Inferior parietal cortex (tissue), 1 donor: Measurements from ENCODE around the gene IL12RB1.
"Not testable (repeated sequence)": the region's sequence is repeated elsewhere in the genome, so short reads cannot be mapped to it uniquely, and the experiment has no call there.

Source experiments
- DNase-seq: peaks from one replicate; pipeline ENCODE4 v3.0.0-alpha.2; 2016; ENCODE audit errors: extremely low spot score

The IL12RB1 gene

GRCh38 chr19:18089726-18090125, 3.0 kb upstream of the IL12RB1 start:
- DNase-seq, result peak; percentile 79

GRCh38 chr19:18089096-18089541, 2.4 kb upstream of the IL12RB1 start:
- DNase-seq, result not testable (repeated sequence)

DNA sequence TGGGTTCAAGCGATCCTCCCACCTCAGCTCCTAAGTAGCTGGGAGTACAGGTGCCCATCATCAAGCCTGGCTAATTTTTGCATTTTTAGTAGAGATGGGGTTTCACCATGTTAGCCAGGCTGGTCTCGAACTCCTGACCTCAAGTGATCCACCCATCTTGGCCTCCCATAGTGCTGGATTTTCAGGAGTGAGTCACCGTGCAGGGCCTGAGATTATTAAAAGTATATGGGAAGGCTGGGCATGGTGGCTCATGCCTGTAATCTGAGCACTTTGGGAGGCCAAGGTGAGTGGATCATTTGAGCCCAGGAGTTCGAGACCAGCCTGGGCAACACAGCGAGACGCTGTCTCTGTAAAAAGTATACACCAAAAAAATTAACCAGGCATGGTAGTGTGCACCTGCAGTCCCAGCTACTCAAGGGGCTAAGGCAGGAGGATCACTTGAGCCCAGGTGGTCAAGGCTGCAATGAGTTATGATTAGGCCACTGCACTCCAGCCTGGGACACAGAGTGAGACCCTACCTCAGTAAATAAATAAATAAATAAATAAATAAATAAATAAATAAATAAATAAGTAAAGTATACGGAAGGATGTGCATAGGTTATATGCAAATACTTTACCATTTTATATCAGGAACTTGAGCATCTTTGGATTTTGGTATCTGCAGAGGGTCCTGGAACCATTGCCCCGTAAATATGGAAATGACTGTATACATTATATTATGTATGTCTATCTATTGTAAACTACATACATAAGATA, 854 bp downstream of the IL12RB1 start:
- no peak for DNase-seq

GRCh38 chr19:18083929-18084684, 2.6 kb downstream of the IL12RB1 start:
- no peak for DNase-seq

- DNase-seq, result no peak
Measured at GRCh38 chr19:18074192-18074591, 12.5 kb downstream of the IL12RB1 start.

GRCh38 chr19:18073197-18073596, 13.5 kb downstream of the IL12RB1 start:
- no peak for DNase-seq

DNA sequence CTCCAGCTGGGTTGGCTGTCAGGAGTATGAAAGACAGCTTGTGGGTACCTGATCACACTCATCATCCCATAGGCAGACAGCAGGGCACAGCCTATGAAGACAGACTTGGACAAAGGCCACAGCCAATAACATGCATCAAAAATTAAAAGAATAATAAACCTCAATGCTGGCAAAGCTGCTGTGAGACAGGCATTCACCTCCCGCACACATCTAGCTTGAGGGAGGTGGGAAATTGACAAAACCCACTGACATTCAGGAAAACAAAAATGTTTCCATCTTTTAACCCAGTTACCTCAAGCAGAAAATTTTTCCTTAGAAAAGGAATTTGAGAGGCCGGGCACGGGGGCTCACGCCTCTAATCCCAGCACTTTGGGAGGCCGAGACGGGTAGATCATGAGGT, 14.4 kb downstream of the IL12RB1 start:
- no peak for DNase-seq

DNA sequence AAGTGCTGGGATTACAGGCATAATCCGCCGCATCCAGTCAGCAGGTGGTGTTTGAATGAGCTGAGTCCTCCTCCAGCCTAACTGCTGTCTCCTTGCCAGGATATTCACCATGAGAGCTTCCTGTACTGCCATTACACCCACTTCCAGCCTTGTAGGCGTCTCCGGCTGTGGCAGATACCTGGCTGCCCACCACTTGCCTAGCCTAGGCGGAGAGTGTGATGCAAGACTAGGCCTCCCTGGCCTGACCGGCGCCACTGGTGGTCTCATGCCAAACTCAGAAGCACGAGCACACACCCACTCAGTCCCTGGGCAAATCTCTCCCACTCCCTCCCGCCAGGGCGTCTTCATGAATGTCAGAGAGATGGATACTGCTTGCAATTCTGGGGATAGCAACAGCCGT, 16.6 kb downstream of the IL12RB1 start:
- no peak for DNase-seq

- DNase-seq, result no peak
Measured at GRCh38 chr19:18069383-18069782, 17.4 kb downstream of the IL12RB1 start.

DNA sequence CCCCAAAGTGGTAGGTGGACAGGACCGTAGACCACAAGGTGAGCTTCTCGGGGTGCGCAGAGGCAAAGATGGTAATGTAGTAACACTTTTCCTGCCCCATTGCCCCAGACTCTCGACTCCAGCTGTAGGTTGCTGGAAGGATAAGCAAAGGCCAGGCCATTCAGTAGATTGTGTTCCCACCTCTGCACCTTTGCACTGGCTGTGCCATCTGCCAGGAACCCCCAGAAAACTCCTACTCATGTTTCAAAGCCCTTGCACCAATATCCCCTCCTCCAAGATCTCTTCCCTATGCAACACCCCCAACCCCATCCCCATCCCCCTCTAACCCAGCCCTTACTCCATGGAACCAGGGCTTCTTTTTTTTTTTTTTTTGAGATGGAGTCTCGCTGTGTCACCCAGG, 18.3 kb downstream of the IL12RB1 start:
- DNase-seq, result no peak

DNA sequence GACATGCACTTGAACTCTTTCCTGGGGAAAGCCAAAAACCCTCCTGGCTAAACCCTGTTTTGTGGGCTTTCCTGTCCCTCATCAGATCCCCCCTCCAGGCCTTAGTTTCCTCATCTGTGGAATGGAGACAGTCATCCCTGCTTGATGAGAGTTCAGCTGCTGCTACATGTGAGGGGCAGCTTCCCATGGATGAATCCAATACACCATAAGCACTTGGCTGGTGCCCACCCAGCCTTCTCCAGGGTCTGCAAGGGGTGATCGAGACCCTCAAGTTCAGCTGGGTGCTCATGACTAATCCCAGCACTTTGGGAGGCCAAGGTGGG, 21.6 kb downstream of the IL12RB1 start:
- no peak for DNase-seq

DNA sequence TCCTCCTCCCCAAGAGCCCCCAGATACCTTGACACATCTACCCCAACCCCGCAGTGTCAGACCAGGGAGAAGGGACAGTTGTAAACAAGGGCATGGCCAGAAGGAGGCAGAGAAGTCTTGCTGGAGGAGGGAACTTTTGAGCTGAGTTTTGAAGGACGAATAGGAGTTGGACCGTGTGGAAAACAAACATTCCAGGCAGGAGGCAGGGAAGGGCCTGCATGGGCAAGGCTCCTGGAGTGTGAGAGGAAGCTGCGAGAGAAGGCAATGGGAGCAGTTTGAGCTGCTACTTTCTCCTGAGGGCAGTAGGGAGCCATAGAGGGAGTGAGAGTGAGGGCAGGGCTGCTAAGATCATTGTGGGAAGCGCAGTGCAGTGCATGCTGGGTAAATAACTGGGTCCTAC, 23.3 kb downstream of the IL12RB1 start:
- no peak for DNase-seq

DNA sequence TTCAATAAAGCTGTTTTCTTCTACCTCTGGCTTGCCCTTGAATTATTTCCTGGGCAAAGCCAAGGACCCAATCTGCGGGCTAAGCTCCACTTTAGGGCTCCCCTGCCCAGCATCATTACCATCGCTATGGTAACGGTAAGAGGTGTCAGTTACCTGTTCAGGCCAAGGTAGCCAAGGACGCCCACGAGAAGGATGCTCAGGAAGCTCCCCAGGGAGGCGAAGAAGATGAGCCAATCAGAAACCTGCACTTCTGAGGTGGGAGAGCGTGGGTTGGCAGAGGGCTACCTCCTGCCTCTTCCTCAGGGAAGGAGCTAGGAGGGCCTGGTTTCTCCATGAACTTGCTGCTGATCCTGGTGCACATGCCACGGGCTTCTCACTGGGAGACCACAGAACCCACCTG, 24.7 kb downstream of the IL12RB1 start:
- DNase-seq, result peak; percentile 45

GRCh38 chr19:18060472-18060871, 26.3 kb downstream of the IL12RB1 start:
- DNase-seq, result no peak

GRCh38 chr19:18059902-18060301, 26.8 kb downstream of the IL12RB1 start:
- no peak for DNase-seq

DNA sequence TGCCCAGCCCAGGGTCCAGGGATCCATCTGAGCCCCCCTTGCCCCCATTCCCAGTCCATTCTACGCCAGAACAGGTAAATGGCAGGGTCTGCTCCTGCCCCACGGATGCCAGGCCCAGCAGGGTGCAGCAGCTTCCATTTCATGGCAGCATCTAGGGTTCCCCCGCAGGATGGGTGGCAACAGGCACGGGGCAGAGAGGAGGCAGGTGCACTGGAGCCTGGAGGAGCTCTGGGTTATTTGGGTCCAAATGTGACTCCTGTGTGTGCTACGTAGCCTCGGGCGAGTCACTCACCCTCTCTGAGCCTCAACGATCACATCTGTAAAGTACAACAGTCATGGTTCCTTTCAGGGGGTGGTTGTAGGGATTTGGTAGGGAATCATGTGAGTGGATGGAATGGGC, 27.4 kb downstream of the IL12RB1 start:
- DNase-seq, result no peak

DNA sequence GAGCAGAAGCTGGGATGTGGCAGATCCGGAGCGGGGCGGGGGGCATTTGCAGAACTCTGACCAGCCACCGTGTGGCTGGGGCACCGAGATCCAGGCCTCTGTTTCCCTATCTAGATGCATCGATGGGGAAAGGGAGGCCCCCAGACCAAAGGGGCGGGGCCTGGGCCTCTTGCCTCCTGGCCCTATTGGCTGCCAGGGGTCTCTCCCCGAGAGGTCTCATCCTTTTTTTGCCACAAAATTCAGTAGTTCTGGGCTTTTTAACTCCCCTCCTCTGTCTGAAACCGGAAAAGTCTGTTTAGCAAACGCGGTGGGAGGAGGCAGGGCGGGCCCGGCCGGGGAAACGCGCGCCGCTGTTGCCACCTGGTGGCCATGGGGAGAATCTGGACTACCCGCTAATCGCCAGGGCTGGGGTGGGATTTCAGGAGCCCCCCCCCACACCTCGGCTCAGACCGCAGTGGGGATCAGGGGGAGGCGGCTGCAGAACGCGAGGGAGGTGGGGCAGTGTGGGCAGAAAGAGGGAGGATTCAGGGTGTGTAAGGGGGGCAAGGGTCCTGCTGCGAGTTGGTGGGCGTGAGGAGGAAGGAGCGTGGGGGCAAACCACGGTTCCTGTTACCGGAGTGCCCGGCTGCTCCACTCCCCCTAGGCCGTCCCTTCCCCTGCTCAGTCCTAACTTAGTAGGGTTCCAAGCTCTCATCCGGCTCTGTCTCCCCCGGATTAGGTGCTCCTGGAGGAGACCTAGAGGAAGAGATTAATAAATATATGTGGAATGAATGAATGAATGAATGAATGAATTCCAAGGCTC, 28.3 kb downstream of the IL12RB1 start:
- peak; percentile 87 for DNase-seq

- DNase-seq, result peak; percentile 57
Measured at GRCh38 chr19:18057557-18057956, 29.2 kb downstream of the IL12RB1 start.

DNA sequence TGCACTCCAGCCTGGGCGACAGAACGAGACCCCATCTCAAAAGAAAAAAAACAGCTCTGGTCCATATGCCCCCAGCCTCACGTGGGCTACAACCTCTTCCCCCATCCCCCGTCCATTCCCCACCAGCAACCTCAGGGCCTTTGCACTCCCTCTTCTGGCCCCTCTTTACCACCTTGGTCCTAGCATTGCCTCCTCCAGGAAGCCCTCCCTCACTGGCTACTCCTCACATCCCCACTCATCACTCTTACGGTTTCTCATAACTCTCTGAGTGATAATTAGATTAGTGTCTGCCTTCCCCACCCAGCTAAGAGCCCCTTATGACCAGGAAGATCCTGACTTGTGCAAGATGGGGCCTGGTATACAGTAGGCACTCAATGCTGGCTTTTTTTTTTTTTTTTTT, 30.8 kb downstream of the IL12RB1 start:
- no peak for DNase-seq

- DNase-seq, result no peak
Measured at GRCh38 chr19:18053576-18054219, 33.0 kb downstream of the IL12RB1 start.

GRCh38 chr19:18051887-18052286, 34.8 kb downstream of the IL12RB1 start:
- DNase-seq, result no peak

- DNase-seq, result peak; percentile 50
Measured at GRCh38 chr19:18049385-18049784, 37.3 kb downstream of the IL12RB1 start.
